HCT116 (cell line): ENCODE measurements around the gene LY6G6C. TPM values are rescaled to one million over a fixed set of nuclear protein-coding genes. Genes with fewer than 3 reads are reported as not detected.

Experiments
- ATAC-seq: fragments of 200-7000 bp; cut with Tn5 transposase; 2 replicates; pipeline ENCODE4 v1.9.1; 2020; ENCODE audit warnings: mild to moderate bottlenecking, moderate library complexity
- BruUV-seq: library from RNA; stranded (reverse); fragments of 400-500 nt; replicated peaks from 2 replicates; lab custom pipeline; 2021; lab: Mats Ljungman, UMichigan
- CTCF ChIA-PET: fragments of 300-600 bp; sonication (Branson Sonifier 250); formaldehyde crosslinking; loops from one replicate; lab custom pipeline; 2021; ENCODE audit warnings: antibody characterized with exemption; lab: Charles Lee
- POLR2A ChIA-PET: fragments of 300-600, 350-600 bp; sonication (Branson Sonifier 250); formaldehyde crosslinking; loops from one replicate; lab custom pipeline; 2021; ENCODE audit warnings: antibody characterized with exemption; lab: Charles Lee
- RAD21 ChIA-PET, 2 experiments: fragments of 300-600 bp; sonication (Branson Sonifier 250); formaldehyde crosslinking; loops; one replicate each; lab custom pipeline; 2023; ENCODE audit warnings: low total read pairs in 2 of 2; ENCODE audit not compliant: uncharacterized antibody in 2 of 2, unreplicated experiment in 2 of 2, low non-redundant PET in 1 of 2; lab: Charles Lee
- DNase-seq: peaks from one replicate; pipeline ENCODE4 v3.0.0-alpha.2; 2010; ENCODE audit warnings: low read depth, low spot score
- H2AFZ ChIP-seq: fragments of 200-600 bp; shearing (Covaris generic), sonication (generic); 2 replicates; pipeline ENCODE4 v1.6.1; 2017; ENCODE audit warnings: low read depth, mixed run types, mixed read lengths, antibody characterized with exemption, low read length; ENCODE audit not compliant: poor library complexity, severe bottlenecking
- H3K27ac ChIP-seq: 2 replicates; pipeline ENCODE4 v1.5.1; 2012; ENCODE audit warnings: low read depth, low read length
- H3K27me3 ChIP-seq: fragments of 200-600 bp; sonication (generic); 2 replicates; pipeline ENCODE4 v1.6.1; 2016; ENCODE audit warnings: mixed run types, low read length, mixed read lengths; ENCODE audit not compliant: insufficient read depth
- H3K36me3 ChIP-seq, 2 experiments: fragments of 200-500 bp in 1 of 2; fragments of 200-600 bp in 1 of 2; sonication (Bioruptor generic) in 1 of 2; sonication (generic) in 1 of 2; 2 replicates each; pipeline versions ENCODE4 v1.5.1 to v1.6.1; 2014 to 2016; ENCODE audit warnings: low read length in 2 of 2, inconsistent platforms in 1 of 2, mixed read lengths in 1 of 2, mixed run types in 1 of 2; ENCODE audit not compliant: insufficient read depth in 2 of 2, control insufficient read depth in 1 of 2
- H3K4me1 ChIP-seq, 2 experiments: fragments of 200-600 bp in 1 of 2; sonication (generic) in 1 of 2; 2 replicates each; pipeline versions ENCODE4 v1.5.1 to v1.6.1; 2012 to 2017; ENCODE audit warnings: low read length in 2 of 2, inconsistent platforms in 1 of 2, mild to moderate bottlenecking in 1 of 2, mixed read lengths in 1 of 2, mixed run types in 1 of 2, moderate library complexity in 1 of 2; ENCODE audit not compliant: insufficient read depth in 2 of 2, control insufficient read depth in 1 of 2
- H3K4me2 ChIP-seq: fragments of 200-600 bp; sonication (generic); 2 replicates; pipeline ENCODE4 v1.6.1; 2017; ENCODE audit warnings: mixed run types, low read length, mixed read lengths
- H3K4me3 ChIP-seq, 2 experiments: fragments of 200-600 bp in 1 of 2; sonication (generic) in 1 of 2; replicated peaks in 1 of 2; 2 replicates each; pipeline ENCODE4 v1.5.1; 2011 to 2016; ENCODE audit warnings: low read length in 2 of 2, control low read depth in 1 of 2, low read depth in 1 of 2, mild to moderate bottlenecking in 1 of 2, mixed read lengths in 1 of 2, mixed run types in 1 of 2
- H3K79me2 ChIP-seq: fragments of 200-600 bp; sonication (generic); 2 replicates; pipeline ENCODE4 v1.6.1; 2017; ENCODE audit warnings: mild to moderate bottlenecking, mixed run types, low read length, moderate library complexity, mixed read lengths; ENCODE audit not compliant: insufficient read depth
- H3K9ac ChIP-seq: fragments of 200-600 bp; sonication (generic); 2 replicates; pipeline ENCODE4 v1.6.1; 2016; ENCODE audit warnings: low read length, mixed read lengths
- H3K9me2 ChIP-seq: fragments of 200-600 bp; sonication (generic), shearing (Covaris generic); 2 replicates; pipeline ENCODE4 v1.6.1; 2017; ENCODE audit warnings: mixed run types, mild to moderate bottlenecking, moderate library complexity; ENCODE audit not compliant: insufficient read depth
- H3K9me3 ChIP-seq, 2 experiments: fragments of 200-500 bp in 1 of 2; fragments of 200-600 bp in 1 of 2; sonication (Bioruptor generic) in 1 of 2; sonication (generic) in 1 of 2; 2 replicates each; pipeline ENCODE4 v1.6.1; 2014 to 2017; ENCODE audit warnings: low read length in 2 of 2, mixed read lengths in 2 of 2, inconsistent platforms in 1 of 2, low read depth in 1 of 2, mild to moderate bottlenecking in 1 of 2, mixed run types in 1 of 2, moderate library complexity in 1 of 2; ENCODE audit not compliant: control insufficient read depth in 1 of 2, insufficient read depth in 1 of 2
- H4K20me1 ChIP-seq: fragments of 200-600 bp; sonication (generic), shearing (Covaris generic); 2 replicates; pipeline ENCODE4 v1.6.1; 2017; ENCODE audit warnings: mixed run types, mild to moderate bottlenecking, moderate library complexity; ENCODE audit not compliant: insufficient read depth
- ATF3 ChIP-seq: IDR thresholded peaks from 2 replicates; pipeline ENCODE4 v1.6.1; 2012
- CBX3 ChIP-seq: IDR thresholded peaks from 2 replicates; pipeline ENCODE4 v1.6.1; 2012; ENCODE audit warnings: low read depth
- CTCF ChIP-seq, 3 experiments: fragments of 200-600 bp in 1 of 3; sonication (generic) in 1 of 3; IDR thresholded peaks in 2 of 3; conservative IDR thresholded peaks in 1 of 3; 2 replicates each; pipeline ENCODE4 v1.5.1; 2012 to 2017; ENCODE audit warnings: low read depth in 2 of 3, low read length in 2 of 3, antibody characterized with exemption in 1 of 3, borderline replicate concordance in 1 of 3, control low read depth in 1 of 3, mild to moderate bottlenecking in 1 of 3, mixed read lengths in 1 of 3, mixed run types in 1 of 3, moderate library complexity in 1 of 3; ENCODE audit not compliant: insufficient read depth in 1 of 3
- ELF1 ChIP-seq: IDR thresholded peaks from 2 replicates; pipeline ENCODE4 v1.6.1; 2012; ENCODE audit warnings: low read depth, borderline replicate concordance
- EZH2phosphoT487 ChIP-seq: fragments of 200-600 bp; IDR thresholded peaks from 2 replicates; pipeline ENCODE4 v1.6.1; 2018; ENCODE audit warnings: antibody characterized with exemption, borderline replicate concordance
- JUND ChIP-seq: IDR thresholded peaks from 2 replicates; pipeline ENCODE4 v1.6.1; 2012
- MAX ChIP-seq: IDR thresholded peaks from 2 replicates; pipeline ENCODE4 v1.6.1; 2012
- POLR2A ChIP-seq: IDR thresholded peaks from 2 replicates; pipeline ENCODE4 v1.7.0; 2011; ENCODE audit warnings: borderline replicate concordance; ENCODE audit not compliant: insufficient read depth, insufficient read length; ENCODE audit errors: extremely low read depth
- RAD21 ChIP-seq: IDR thresholded peaks from 2 replicates; pipeline ENCODE4 v1.6.1; 2012; ENCODE audit warnings: low read depth, mild to moderate bottlenecking
- REST ChIP-seq: IDR thresholded peaks from 2 replicates; pipeline ENCODE4 v1.6.1; 2012; ENCODE audit warnings: low read depth
- SP1 ChIP-seq: IDR thresholded peaks from 2 replicates; pipeline ENCODE4 v1.6.1; 2012; ENCODE audit warnings: low read depth
- TCF7L2 ChIP-seq: IDR thresholded peaks from 2 replicates; pipeline ENCODE4 v1.7.0; 2011; ENCODE audit warnings: borderline replicate concordance, inconsistent platforms; ENCODE audit not compliant: insufficient read depth, insufficient read length; ENCODE audit errors: extremely low read depth
- YY1 ChIP-seq: IDR thresholded peaks from 2 replicates; pipeline ENCODE4 v1.6.1; 2011; ENCODE audit warnings: low read length, low read depth, moderate library complexity, mild to moderate bottlenecking; ENCODE audit not compliant: insufficient replicate concordance; ENCODE audit errors: extremely low read depth
- ZFX ChIP-seq: fragments of 450-650 bp; IDR thresholded peaks from 2 replicates; pipeline ENCODE4 v1.6.1; 2017
- intact Hi-C: fragments of 100-400 bp; cut with micrococcal nuclease; formaldehyde crosslinking; loops from 2 replicates; pipeline ENCODE4 v1.10.0; 2022
- total RNA-seq: library from RNA; stranded (reverse); gene quantifications from one replicate; pipeline ENCODE4 v1.2.1, GENCODE V29; 2021; ENCODE audit not compliant: unreplicated experiment

The LY6G6C gene
- total RNA-seq, 1 experiment from 2014 or later, result 0.54 TPM

GRCh38 chr6:31708224-31708623 lies 13.3 kb downstream of the LY6G6C start:
- CTCF ChIA-PET, result no interaction called here
- H3K4me1 ChIP-seq, result peaks cover 6 to 20% of the 10 kb centered on the region in 2 experiments; a peak in 3 of 4 replicates
- no peak overlapping the region for H3K4me3 ChIP-seq
- H2AFZ ChIP-seq, result no peak overlapping the region
- ATAC-seq, result no peak
- no TSS peak for BruUV-seq
- H3K4me2 ChIP-seq, result no peak overlapping the region
- no peaks in the 10 kb centered on the region for H3K27me3 ChIP-seq
- no peaks in the 10 kb centered on the region for H3K79me2 ChIP-seq
- intact Hi-C loops, result no loop called here
- no peaks in the 10 kb centered on the region for H3K9me2 ChIP-seq
- POLR2A ChIA-PET, result no interaction called here
- no peak for DNase-seq
- RAD21 ChIA-PET, result no interaction called here
- no peaks in the 10 kb centered on the region for H3K9me3 ChIP-seq
- no peaks in the 10 kb centered on the region for H4K20me1 ChIP-seq
- H3K36me3 ChIP-seq, result no peaks in the 10 kb centered on the region
- TF ChIP-seq TCF7L2, result no peak
- no peak for TF ChIP-seq CBX3
- TF ChIP-seq CTCF (IDR thresholded peaks at IDR 0.05 in 2 of 3, conservative IDR thresholded peaks at IDR 0.05 in 1 of 3; ENCODE audit: borderline replicate concordance in 1 of 3, insufficient read depth in 1 of 3, low read depth in 2 of 3, low read length in 2 of 3), result no peak
- TF ChIP-seq MAX, result no peak
- TF ChIP-seq REST, result no peak
- TF ChIP-seq YY1, result no peak
- no peak for TF ChIP-seq SP1
- TF ChIP-seq ZFX, result no peak
- TF ChIP-seq ATF3, result no peak
- TF ChIP-seq JUND, result no peak
- no peak for TF ChIP-seq RAD21
- TF ChIP-seq EZH2phosphoT487, result no peak
- TF ChIP-seq POLR2A, result no peak
- TF ChIP-seq ELF1, result no peak
- TF ChIP-seq, all 23 proteins: peak for 0
- Histone ChIP-seq H3K27ac (no peak overlapping the region), H3K9ac (no peak overlapping the region)
